ENCODE data around the gene PGLYRP3. TPM values are rescaled to one million over a fixed set of nuclear protein-coding genes. Genes with fewer than 3 reads are reported as not detected.

The PGLYRP3 gene
- total RNA-seq, 1 donor from 2014 or later = 0.53 TPM

DNA sequence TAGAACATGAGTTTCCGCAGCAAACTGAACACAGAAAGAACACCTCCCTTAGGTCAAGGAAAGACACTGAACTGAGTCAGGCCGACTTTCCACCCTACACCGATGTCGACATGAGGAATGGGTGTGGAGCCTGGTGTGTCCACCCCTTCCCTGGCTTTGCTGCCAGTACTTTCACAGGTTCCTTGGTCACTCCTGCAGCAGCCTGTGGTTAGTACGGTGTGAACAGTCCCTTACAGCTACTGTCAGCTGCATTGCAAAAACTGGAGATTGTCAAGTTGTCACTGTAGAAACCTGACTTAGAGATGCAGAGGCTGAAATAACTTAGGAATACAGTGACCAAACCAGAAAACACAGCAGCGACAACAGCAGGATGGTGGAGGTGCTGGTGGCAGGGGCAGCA lies 7.1 kb downstream of the PGLYRP3 start:
- no peaks in the 10 kb centered on the region for H3K36me3 ChIP-seq (ENCODE audit: control insufficient read depth, insufficient read depth, low read length)
- H3K4me3 ChIP-seq (ENCODE audit: low read depth, low read length) = no peak overlapping the region
- DNase-seq (ENCODE audit: low read depth) = no peak
- FAIRE-seq = no peak
- peaks cover 4% of the 10 kb centered on the region for H3K27me3 ChIP-seq (ENCODE audit: control insufficient read depth, insufficient read depth, low read length)
- TF ChIP-seq, protein P1, sequence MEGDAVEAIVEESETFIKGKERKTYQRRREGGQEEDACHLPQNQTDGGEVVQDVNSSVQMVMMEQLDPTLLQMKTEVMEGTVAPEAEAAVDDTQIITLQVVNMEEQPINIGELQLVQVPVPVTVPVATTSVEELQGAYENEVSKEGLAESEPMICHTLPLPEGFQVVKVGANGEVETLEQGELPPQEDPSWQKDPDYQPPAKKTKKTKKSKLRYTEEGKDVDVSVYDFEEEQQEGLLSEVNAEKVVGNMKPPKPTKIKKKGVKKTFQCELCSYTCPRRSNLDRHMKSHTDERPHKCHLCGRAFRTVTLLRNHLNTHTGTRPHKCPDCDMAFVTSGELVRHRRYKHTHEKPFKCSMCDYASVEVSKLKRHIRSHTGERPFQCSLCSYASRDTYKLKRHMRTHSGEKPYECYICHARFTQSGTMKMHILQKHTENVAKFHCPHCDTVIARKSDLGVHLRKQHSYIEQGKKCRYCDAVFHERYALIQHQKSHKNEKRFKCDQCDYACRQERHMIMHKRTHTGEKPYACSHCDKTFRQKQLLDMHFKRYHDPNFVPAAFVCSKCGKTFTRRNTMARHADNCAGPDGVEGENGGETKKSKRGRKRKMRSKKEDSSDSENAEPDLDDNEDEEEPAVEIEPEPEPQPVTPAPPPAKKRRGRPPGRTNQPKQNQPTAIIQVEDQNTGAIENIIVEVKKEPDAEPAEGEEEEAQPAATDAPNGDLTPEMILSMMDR (IDR thresholded peaks at IDR 0.05; ENCODE audit: insufficient read depth, low read length, severe bottlenecking) = no peak

DNA sequence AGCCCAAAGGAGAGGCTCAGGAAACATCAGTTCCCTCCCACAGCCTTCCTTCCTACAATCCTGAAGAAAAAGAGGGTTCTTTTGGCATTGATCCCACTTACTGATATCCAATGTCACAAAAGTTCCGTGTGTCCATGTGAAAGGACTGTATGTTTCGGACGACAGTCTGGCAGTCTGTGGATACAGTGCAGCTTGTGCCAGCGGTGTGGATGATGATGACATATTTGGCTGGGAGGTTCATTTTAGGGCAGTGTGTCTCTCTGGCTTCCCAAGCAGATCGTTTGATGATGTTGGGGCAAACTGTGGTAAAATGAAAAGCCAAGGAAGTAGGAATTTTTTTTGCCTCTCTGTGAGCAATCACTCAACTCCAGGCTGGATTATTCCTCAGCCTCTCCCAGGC lies 10.4 kb downstream of the PGLYRP3 start:
- Histone ChIP-seq H3K36me3 (ENCODE audit: control insufficient read depth, insufficient read depth, low read length) (no peaks in the 10 kb centered on the region), H3K27me3 (ENCODE audit: control insufficient read depth, insufficient read depth, low read length) (peaks cover 4% of the 10 kb centered on the region), H3K4me3 (ENCODE audit: low read depth, low read length) (no peak overlapping the region)
- peak; percentile 43 for FAIRE-seq
- DNase-seq (ENCODE audit: low read depth) = no peak
- TF ChIP-seq, protein P1 (IDR thresholded peaks at IDR 0.05; ENCODE audit: insufficient read depth, low read length, severe bottlenecking) = no peak

DNA sequence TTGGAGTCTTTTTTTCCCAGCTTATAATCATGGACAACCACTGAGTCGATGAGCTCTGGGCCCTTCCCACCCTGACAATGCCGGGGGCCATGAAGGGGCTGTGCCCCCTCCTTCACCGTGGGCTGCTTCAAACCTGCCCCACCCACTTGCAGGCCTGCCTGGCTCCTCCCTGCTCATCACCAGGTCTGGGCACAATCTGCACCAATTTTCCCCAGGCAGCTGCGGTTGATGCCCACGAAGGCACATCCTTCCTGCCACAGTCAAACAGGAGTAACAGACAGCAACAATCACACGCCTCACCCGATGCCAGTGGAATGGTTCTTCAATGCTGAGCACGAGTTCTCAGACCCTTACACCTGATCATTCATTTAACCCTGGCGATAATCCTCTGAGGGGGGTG lies 18.9 kb downstream of the PGLYRP3 start:
- no peaks in the 10 kb centered on the region for H3K27me3 ChIP-seq (ENCODE audit: control insufficient read depth, insufficient read depth, low read length)
- TF ChIP-seq, protein P1 (IDR thresholded peaks at IDR 0.05; ENCODE audit: insufficient read depth, low read length, severe bottlenecking) = no peak
- H3K36me3 ChIP-seq (ENCODE audit: control insufficient read depth, insufficient read depth, low read length) = no peaks in the 10 kb centered on the region
- DNase-seq (ENCODE audit: low read depth) (no peak), FAIRE-seq (no peak)
- H3K4me3 ChIP-seq (ENCODE audit: low read depth, low read length) = no peak overlapping the region

DNA sequence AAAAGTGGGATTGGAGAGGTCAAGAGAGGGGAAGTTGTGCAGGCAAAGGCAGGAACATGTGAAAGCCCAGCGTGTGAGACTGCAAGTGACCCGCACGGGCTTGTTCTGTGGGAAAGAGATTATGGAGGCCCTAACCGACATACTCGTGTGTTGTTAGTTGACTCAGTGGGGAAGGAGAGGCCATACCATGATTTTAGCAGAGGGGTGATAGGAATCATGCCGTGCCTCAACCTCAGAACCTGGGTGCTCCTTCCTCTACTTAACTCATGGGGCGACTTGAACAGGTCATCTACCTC lies 19.3 kb downstream of the PGLYRP3 start:
- TF ChIP-seq, protein P1 (IDR thresholded peaks at IDR 0.05; ENCODE audit: insufficient read depth, low read length, severe bottlenecking) = no peak

DNA sequence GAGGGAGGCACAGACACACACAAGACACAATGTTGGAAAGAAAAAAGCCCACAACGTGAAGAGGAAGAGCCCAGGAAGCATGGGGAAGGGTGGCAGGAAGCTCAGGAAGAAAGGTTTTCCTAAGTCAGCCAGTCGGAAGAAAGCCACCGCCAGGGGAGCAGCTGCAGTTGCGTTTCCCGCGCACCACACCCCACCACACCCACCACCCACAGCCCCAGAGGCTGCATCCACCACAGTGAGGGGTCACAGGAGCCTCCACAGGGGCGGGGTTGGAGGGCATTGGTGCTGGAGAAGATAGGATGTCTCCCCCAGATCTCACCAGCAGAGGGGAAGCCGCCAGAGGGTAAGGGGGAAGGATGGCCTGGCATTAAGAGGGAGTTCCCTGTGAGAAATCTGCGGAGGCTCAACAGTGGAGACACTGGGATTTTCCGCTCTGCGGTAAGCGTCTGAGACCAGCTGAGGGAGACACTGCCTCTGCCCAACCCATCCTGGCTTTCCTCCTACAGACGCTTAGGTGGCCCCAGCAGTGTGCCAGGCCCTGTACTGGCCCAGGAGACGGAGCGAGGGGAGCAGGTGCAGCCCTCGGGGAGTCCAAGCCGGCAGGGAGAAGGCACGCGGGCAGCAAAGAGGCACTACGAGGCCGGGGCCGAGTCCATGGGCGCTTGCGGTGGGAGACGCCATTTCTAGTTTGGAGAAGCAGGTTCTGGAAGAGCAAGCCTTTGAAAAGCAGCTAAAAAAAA lies 19.8 kb downstream of the PGLYRP3 start:
- no peak for DNase-seq (ENCODE audit: low read depth)
- FAIRE-seq = no peak
- Histone ChIP-seq H3K27me3 (ENCODE audit: control insufficient read depth, insufficient read depth, low read length) (no peaks in the 10 kb centered on the region), H3K36me3 (ENCODE audit: control insufficient read depth, insufficient read depth, low read length) (no peaks in the 10 kb centered on the region), H3K4me3 (ENCODE audit: low read depth, low read length) (no peak overlapping the region)
- TF ChIP-seq, protein P1 (IDR thresholded peaks at IDR 0.05; ENCODE audit: insufficient read depth, low read length, severe bottlenecking) = no peak

More for the DNA sequence above, 19.3 kb downstream of the PGLYRP3 start:
- Histone ChIP-seq H3K27me3 (ENCODE audit: control insufficient read depth, insufficient read depth, low read length) (no peaks in the 10 kb centered on the region), H3K4me3 (ENCODE audit: low read depth, low read length) (no peak overlapping the region), H3K36me3 (ENCODE audit: control insufficient read depth, insufficient read depth, low read length) (no peaks in the 10 kb centered on the region)
- DNase-seq (ENCODE audit: low read depth) (peak; percentile 85), FAIRE-seq (peak; percentile 47)

DNA sequence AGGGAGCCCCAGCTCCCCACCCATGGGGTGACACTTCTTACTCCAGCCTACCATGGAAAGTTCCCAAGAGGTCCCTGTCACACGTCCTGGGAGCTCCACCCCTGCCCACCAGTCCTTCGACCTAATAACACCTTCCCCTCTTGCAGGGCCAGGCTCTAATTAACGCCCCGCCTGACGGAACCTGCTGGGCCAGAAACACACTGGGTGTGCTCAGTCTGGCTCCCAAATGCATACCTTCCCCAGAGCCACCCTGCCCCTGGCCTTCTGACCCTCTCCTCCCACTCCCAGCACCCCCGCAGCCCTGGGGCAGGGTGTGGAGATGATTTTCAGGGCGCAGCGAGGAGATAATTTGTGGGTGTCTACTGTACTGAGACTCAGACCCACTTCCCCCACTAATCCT lies 20.6 kb downstream of the PGLYRP3 start:
- Histone ChIP-seq H3K27me3 (ENCODE audit: control insufficient read depth, insufficient read depth, low read length) (no peaks in the 10 kb centered on the region), H3K4me3 (ENCODE audit: low read depth, low read length) (no peak overlapping the region), H3K36me3 (ENCODE audit: control insufficient read depth, insufficient read depth, low read length) (no peaks in the 10 kb centered on the region)
- DNase-seq (ENCODE audit: low read depth) = peak; percentile 12
- FAIRE-seq = no peak
- TF ChIP-seq, protein P1 (IDR thresholded peaks at IDR 0.05; ENCODE audit: insufficient read depth, low read length, severe bottlenecking) = no peak

Measured in bronchial epithelial cell (primary cell).